ENCODE measurements around the gene FGD3. TPM values are rescaled to one million over a fixed set of nuclear protein-coding genes. Genes with fewer than 3 reads are reported as not detected.

The FGD3 gene
- total RNA-seq, 4 donors from 2014 or later: 0.92 to 1.3 (median 0.97) TPM

- H3K4me3 ChIP-seq: no peak overlapping the region
- no peaks in the 10 kb centered on the region for H3K27me3 ChIP-seq
- no peaks in the 10 kb centered on the region for H3K9me3 ChIP-seq
- no peaks in the 10 kb centered on the region for H3K4me1 ChIP-seq
- in situ Hi-C loops (cut with MboI; ENCODE audit: low sequenced_read_pairs in 4 of 4): no loop called here
- no peak for TF ChIP-seq CTCF (IDR thresholded peaks at IDR 0.05 in 4 of 5, conservative IDR thresholded peaks at IDR 0.05 in 1 of 5)
- no peak for TF ChIP-seq POLR2A (IDR thresholded peaks at IDR 0.05)
- ATAC-seq (no peak), DNase-seq (no peak)
- no peaks in the 10 kb centered on the region for H3K36me3 ChIP-seq
- intact Hi-C loops (cut with DNase I; ENCODE audit: low total_unique reads): no loop called here
- H3K27ac ChIP-seq: no peak overlapping the region
Observed at GRCh38 chr9:93041108-93041802, 93.9 kb downstream of the FGD3 start.

GRCh38 chr9:93043122-93043521 is 95.8 kb downstream of the FGD3 start:
- Histone ChIP-seq H3K4me1 (no peaks in the 10 kb centered on the region), H3K4me3 (no peak overlapping the region), H3K9me3 (no peaks in the 10 kb centered on the region), H3K36me3 (no peaks in the 10 kb centered on the region), H3K27ac (no peak overlapping the region), H3K27me3 (no peaks in the 10 kb centered on the region)
- TF ChIP-seq CTCF (IDR thresholded peaks at IDR 0.05 in 4 of 5, conservative IDR thresholded peaks at IDR 0.05 in 1 of 5) (no peak), POLR2A (IDR thresholded peaks at IDR 0.05) (no peak)
- DNase-seq: no peak
- intact Hi-C loops (cut with DNase I; ENCODE audit: low total_unique reads): no loop called here
- no peak for ATAC-seq
- in situ Hi-C loops (cut with MboI; ENCODE audit: low sequenced_read_pairs in 4 of 4): no loop called here

GRCh38 chr9:93045521-93045920 is 98.2 kb downstream of the FGD3 start:
- no peak for DNase-seq
- no peaks in the 10 kb centered on the region for H3K4me1 ChIP-seq
- no peaks in the 10 kb centered on the region for H3K36me3 ChIP-seq
- no peak overlapping the region for H3K4me3 ChIP-seq
- no peak overlapping the region for H3K27ac ChIP-seq
- H3K9me3 ChIP-seq: no peaks in the 10 kb centered on the region
- no peak for TF ChIP-seq CTCF (IDR thresholded peaks at IDR 0.05 in 4 of 5, conservative IDR thresholded peaks at IDR 0.05 in 1 of 5)
- TF ChIP-seq POLR2A (IDR thresholded peaks at IDR 0.05): no peak
- no peak for ATAC-seq
- H3K27me3 ChIP-seq: no peaks in the 10 kb centered on the region
- intact Hi-C loops (cut with DNase I; ENCODE audit: low total_unique reads): no loop called here
- in situ Hi-C loops (cut with MboI; ENCODE audit: low sequenced_read_pairs in 4 of 4): no loop called here

- intact Hi-C loops (cut with DNase I; ENCODE audit: low total_unique reads): no loop called here
- TF ChIP-seq POLR2A (IDR thresholded peaks at IDR 0.05): no peak
- no peak for TF ChIP-seq CTCF (IDR thresholded peaks at IDR 0.05 in 4 of 5, conservative IDR thresholded peaks at IDR 0.05 in 1 of 5)
- Histone ChIP-seq H3K36me3 (no peaks in the 10 kb centered on the region), H3K27me3 (no peaks in the 10 kb centered on the region), H3K4me1 (no peaks in the 10 kb centered on the region), H3K27ac (no peak overlapping the region), H3K4me3 (no peak overlapping the region), H3K9me3 (no peaks in the 10 kb centered on the region)
- DNase-seq (no peak), ATAC-seq (no peak)
- in situ Hi-C loops (cut with MboI; ENCODE audit: low sequenced_read_pairs in 4 of 4): no loop called here
Observed at GRCh38 chr9:93048566-93049448, 101.5 kb downstream of the FGD3 start.
